NCI-H1048 (cell line): ENCODE results near the gene ADH1A.
"Not testable (repeated sequence)": the region's sequence is repeated elsewhere in the genome, so short reads cannot be mapped to it uniquely, and the experiment has no call there.

ENCODE experiments used
- DNase-seq: peaks from one replicate; lab custom pipeline; 2025; lab: John Stamatoyannopoulos, UW

The ADH1A gene

GRCh38 chr4:99290848-99291786 lies at the start of gene ADH1A:
Gene ADH1A, minus strand, starts transcription at chr4:99290985. Its CDS starts 71 bp downstream, at chr4:99290914.
- no peak for DNase-seq

GRCh38 chr4:99339172-99339571 lies 48.4 kb upstream of the ADH1A start:
- DNase-seq = peak; percentile 38

DNA sequence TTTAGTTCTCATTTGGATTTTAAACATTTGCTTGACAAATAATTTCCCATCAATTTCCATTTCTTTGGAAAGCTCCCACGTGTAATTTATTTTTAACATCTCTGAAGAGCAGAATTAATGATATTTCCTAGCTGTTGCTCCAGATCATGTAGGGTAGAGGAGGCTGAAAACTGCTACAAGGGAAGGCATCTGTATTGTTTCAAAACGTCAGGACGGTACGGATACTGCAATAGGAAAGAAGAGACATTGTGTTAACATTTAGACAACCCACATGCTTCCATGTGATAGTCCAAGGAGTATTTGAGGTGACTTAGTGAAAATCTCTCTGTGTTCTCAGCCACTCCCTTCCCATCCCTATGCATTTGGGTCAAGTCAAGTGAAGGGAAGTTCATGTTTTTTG lies 45.8 kb upstream of the ADH1A start:
- DNase-seq = no peak

DNA sequence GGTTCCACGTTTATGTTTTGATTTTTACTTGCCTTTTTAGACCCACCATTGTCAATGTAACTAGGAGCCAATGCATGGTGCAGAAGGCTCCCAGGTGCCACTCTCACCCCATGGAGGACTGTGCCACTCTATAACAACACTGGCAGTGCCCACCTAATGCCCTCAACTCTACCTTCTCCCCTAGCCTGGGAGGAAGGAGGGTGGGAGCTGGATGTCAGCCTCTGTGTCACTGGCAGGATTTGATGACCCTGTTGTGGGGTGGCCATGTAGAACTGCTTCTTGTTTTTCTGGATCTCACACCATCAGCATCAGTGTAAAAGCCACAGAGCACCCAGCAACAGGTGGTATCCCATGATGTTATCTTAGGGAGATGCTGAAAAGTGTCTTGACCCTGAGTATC lies 44.1 kb upstream of the ADH1A start:
- no peak for DNase-seq

DNA sequence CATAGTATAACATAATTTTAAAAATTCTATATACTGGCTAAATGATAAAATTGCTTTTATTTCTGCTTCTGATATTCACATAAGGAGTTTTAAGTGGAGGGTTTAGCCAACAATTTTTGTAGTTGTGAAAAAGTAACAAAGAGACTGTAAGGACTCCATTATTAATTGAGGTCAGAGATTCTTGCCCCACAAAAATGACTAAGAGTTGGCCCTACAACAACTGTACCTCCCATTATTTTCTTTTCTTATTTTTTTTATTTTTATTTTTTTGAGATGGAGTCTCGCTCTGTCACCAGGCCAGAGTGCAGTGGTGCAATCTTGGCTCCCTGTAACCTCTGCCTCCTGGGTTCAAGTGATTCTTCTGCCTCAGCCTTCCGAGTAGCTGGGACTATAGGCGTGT lies 39.9 kb upstream of the ADH1A start:
- no peak for DNase-seq

GRCh38 chr4:99329876-99330275 lies 39.1 kb upstream of the ADH1A start:
- no peak for DNase-seq

GRCh38 chr4:99324979-99325378 lies 34.2 kb upstream of the ADH1A start:
- no peak for DNase-seq

GRCh38 chr4:99324361-99324760 lies 33.6 kb upstream of the ADH1A start:
- DNase-seq = no peak

DNA sequence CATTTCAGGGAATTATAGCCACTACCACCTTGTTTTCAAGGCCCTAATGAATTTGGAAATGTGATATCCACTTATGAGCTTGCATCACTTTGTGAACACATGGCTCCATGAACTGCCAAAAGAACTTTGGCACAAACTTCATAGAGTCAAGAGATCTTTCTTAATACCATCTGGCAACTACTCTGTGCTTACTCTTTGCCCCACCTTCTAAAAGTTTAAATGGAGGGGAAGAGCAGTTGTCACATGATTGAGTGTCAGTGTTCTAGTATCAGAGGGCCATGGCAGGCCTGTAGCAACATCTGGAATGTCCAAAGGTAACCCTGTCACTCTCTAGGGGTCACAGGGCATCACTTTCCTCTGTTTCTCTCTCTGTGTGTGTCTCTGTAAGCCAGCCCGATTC lies 33.0 kb upstream of the ADH1A start:
- no peak for DNase-seq

GRCh38 chr4:99321241-99322191 lies 30.7 kb upstream of the ADH1A start, which contains the start of gene ADH1B:
Gene ADH1B, minus strand, starts transcription at chr4:99321401. Its CDS starts 70 bp downstream, at chr4:99321331.
- DNase-seq = no peak

DNA sequence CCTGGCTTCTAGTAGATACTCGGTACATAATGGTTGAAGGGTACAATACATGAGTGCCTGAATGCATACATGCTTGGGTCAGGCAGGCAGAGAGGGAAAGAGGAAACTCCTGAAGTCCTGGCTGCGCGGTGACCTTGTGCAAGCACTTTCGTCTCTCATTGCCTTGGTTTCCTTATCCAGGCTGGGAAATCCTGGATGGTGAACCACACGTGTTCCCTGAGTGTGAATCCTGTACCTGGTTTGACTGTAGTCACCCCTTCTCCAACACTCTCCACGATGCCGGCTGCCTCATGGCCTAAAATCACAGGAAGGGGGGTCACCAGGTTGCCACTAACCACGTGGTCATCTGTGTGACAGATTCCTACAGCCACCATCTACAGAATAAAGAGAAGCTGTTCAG lies 27.0 kb upstream of the ADH1A start:
- not testable (repeated sequence) for DNase-seq

DNA sequence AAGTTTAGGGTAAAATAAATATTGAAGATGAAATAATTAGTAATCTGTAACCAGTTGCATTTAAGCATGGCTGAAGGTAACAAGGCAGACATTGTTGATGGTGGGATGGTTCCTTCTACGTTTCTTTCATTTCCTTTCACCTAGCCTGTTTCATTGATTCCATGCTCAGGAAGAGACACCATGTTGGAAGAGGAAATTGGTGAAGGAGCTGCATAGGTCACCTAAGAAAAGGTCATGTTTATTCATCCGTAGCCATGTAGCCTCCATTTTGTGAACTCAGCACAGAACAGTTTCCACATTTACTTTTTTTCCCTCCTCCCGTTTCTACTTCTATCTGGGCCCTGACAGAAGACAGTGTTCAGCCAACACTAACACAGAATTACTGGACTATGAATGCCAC lies 26.6 kb upstream of the ADH1A start:
- no peak for DNase-seq

DNA sequence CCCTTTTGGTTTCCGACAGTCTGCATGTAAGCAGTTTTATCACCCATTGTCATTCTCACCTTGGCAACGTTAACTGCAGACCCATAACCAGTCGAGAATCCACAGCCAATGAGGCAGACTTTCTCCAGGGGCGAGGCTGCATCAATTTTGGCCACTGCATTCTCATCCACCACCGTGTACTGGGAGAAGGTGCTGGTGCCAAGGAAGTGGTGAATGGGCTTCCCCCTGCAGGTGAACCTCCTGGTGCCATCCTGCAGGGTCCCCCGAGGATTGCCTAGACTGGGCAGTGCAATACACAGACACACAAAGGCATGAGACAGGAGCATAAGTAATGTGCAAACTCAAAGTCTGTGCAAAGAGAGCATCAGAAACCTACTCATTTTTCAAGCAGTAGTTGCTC lies 25.1 kb upstream of the ADH1A start:
- no peak for DNase-seq

GRCh38 chr4:99314211-99314610 lies 23.4 kb upstream of the ADH1A start:
- DNase-seq = no peak

DNA sequence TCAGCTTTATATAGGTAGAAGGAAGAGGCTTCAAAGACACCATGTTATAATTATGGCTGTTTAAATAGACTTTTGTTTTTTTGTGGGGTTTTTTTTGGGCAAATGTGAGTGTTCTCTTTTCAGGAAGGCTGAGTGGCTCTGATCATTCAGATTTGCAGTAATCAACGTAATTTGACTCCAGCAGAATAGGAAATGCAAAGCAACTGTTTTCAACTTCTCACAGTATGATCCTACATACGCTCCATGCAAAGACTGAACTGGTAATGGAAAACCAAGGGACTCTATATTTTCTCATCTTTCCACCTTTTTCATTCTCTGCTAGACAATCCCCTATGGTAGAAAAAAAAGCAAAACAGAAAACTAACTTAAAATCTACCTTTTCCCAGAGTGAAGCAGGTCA lies 19.6 kb upstream of the ADH1A start:
- DNase-seq = no peak

DNA sequence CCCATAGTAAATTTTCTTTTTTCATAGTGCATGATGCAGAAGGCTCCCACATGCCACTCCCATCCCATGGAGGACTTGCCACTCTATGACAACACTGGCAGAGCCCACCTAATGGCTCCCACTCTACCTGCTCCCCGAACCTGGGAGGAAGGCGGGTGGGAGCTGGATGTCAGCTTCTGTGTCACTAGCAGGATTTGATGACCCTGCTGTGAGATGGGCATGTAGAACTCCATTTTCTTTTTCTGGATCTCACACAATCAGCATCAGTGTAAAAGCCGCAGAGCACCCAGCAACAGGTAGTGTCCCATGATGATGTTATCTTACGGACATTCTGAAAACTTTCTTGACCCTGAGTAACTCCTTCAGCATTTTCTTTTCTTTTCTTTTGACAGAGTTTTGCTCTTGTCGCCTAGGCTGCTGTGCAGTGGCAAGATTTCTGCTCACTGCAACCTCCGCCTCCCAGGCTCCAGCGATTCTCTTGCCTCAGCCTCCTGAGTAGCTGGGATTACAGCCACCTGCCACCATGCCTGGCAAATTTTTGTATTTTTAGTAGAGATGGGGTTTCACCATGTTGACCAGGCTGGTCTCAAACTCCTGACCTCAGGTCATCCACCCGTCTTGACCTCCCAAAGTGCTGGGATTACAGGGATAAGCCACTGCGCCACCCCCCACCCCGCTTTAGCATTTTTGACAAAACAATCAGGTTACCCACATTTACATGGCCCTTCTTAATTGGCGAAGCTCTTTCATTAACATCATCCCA lies 15.0 kb upstream of the ADH1A start:
- DNase-seq = no peak

- DNase-seq = no peak
Observed at GRCh38 chr4:99301376-99302164, 10.8 kb upstream of the ADH1A start.

GRCh38 chr4:99300934-99301333 lies 10.1 kb upstream of the ADH1A start:
- no peak for DNase-seq

DNA sequence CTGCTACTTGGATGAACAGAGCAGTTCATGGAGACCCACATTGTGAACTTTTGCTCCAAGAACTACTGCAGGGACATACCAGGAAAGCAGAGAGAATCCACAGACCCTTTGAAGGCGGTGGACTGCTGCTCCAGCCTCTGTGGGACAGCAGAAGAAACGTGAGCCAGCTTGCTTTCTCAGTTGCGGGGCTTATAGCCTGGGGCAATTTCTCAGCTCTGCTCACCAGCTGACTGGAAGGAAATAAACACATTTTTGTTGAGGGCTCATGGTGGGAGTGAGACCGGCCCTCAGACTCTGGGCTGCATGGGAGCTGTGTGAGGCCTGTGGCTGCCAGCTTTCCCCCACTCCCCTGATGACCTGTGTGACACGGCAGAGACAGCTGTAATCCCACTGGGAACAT lies 2.6 kb upstream of the ADH1A start:
- no peak for DNase-seq

GRCh38 chr4:99285387-99285786 lies 5.4 kb downstream of the ADH1A start:
- no peak for DNase-seq

- no peak for DNase-seq
Observed at GRCh38 chr4:99282731-99283130, 8.1 kb downstream of the ADH1A start.
